ENCODE measurements around the gene SLC5A5.
"Not testable (repeated sequence)": the region's sequence is repeated elsewhere in the genome, so short reads cannot be mapped to it uniquely, and the experiment has no call there.

The SLC5A5 gene

DNA sequence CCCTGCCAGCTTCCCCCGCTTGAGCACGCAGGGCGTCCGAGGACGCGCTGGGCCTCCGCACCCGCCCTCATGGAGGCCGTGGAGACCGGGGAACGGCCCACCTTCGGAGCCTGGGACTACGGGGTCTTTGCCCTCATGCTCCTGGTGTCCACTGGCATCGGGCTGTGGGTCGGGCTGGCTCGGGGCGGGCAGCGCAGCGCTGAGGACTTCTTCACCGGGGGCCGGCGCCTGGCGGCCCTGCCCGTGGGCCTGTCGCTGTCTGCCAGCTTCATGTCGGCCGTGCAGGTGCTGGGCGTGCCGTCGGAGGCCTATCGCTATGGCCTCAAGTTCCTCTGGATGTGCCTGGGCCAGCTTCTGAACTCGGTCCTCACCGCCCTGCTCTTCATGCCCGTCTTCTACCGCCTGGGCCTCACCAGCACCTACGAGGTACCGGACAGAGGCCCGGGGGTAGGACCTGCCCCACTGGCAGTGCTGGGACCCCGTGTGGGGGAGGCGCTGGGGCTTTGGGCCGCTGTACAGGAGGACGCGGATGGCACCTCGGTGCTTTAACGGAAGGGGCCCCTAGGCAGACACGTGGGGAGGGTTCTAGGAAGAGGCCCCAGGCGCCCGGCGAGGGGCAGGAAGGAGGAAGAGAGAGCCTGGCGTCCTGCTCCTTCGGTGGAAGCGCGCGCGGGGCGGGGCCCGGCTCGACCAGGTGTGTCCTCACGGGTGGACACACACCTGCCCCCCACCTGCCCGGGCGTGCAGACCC lies 681 bp downstream of the SLC5A5 start:
- DNase-seq = no peak

DNA sequence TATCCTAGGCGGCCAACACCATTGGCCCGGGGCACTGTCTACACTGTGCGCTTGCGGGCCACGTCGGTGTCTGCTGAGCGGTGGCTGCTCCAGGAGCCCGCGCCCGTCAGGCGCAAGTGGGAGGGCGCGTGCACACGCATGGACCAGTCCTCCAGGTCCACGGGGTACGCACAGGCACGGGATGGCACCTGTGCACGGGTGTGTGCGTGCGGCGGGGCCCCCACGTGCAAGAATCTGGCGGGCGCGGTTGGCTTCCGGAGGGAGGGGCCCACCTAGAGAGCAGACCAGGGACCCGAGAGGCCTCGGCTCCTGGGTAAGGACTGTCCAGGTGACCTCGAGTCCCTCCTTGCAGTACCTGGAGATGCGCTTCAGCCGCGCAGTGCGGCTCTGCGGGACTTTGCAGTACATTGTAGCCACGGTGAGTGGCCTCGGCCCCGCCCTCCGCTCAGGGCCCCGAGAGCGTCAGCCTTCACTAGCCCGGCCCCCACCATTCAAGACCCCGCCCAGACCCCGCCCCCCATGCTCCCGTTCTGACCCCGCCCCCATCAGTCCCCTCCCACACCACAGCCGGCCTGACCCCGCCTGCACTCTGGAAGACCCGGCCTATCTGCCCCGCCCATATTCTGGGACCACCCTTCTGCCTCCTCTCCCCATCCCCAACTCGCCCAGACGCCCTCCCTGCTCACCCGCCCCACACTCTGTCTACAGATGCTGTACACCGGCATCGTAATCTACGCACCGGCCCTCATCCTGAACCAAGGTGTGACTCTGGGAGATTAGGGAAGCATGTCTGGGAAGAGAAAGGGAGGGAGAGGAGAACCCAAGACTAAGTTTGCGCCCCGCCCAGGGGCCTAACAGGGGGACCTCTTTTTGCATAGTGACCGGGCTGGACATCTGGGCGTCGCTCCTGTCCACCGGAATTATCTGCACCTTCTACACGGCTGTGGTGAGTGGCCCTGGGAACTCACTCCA lies 2.3 kb downstream of the SLC5A5 start:
- no peak for DNase-seq

DNA sequence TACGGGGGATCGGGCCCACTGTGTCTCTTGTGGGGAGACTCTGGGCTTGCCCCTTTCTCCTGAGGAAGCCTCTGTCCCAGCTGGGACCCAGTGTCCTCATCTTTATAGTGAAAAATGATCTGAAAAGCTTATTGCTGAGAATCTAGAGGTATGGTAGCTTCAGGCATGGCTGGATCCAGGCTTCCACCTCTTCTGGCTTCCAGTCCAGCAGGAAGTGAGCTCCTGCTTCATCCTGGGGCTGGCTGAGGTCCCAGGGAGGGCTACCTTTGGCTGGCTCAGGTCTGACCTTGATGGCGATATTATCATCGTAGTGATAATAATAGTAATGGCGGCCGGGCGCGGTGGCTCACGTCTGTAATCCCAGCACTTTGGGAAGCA lies 3.0 kb downstream of the SLC5A5 start:
- DNase-seq = no peak

DNA sequence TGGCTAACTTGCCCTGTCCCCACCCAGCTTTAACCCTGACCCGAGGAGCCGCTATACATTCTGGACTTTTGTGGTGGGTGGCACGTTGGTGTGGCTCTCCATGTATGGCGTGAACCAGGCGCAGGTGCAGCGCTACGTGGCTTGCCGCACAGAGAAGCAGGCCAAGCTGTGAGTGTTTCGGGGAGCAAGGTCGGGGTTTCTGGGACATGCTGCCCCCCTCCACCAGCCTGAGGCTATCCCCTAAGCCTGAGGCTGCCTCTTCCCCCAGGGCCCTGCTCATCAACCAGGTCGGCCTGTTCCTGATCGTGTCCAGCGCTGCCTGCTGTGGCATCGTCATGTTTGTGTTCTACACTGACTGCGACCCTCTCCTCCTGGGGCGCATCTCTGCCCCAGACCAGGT lies 6.0 kb downstream of the SLC5A5 start:
- DNase-seq = no peak

DNA sequence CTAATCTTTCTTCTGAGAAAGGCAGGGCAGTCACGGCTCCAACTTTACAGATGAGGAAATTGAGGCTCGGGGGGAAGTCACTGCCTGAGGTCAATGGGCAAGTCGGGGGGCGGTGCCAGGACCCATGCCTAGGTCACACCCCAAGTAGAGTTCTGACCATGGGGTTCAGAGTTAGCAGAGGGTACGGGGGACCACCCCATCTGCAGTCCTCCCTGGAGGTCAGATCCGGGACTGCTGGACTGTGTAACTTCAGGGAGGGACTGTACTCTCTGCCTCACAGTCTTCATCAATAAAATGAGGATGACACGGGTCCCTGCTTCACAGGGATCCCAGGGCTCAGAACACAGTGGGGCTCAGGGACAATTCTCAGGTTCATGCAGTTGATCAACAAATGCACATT lies 7.7 kb downstream of the SLC5A5 start:
- no peak for DNase-seq

DNA sequence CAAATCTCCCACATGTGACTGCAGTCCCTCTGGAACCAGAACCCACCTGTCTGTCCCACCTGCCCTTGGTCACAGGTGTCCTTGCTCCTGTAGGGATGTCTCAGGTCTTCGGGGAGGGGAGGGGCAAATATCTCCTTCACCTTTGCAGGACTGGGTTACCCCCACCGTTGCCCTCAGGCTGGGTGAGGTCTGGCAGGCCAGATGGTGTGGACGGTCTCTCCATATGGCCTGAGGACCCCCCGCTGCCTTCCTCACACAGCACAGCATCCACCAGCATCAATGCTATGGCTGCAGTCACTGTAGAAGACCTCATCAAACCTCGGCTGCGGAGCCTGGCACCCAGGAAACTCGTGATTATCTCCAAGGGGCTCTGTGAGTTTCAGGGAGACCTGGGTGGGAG lies 10.0 kb downstream of the SLC5A5 start:
- no peak for DNase-seq

DNA sequence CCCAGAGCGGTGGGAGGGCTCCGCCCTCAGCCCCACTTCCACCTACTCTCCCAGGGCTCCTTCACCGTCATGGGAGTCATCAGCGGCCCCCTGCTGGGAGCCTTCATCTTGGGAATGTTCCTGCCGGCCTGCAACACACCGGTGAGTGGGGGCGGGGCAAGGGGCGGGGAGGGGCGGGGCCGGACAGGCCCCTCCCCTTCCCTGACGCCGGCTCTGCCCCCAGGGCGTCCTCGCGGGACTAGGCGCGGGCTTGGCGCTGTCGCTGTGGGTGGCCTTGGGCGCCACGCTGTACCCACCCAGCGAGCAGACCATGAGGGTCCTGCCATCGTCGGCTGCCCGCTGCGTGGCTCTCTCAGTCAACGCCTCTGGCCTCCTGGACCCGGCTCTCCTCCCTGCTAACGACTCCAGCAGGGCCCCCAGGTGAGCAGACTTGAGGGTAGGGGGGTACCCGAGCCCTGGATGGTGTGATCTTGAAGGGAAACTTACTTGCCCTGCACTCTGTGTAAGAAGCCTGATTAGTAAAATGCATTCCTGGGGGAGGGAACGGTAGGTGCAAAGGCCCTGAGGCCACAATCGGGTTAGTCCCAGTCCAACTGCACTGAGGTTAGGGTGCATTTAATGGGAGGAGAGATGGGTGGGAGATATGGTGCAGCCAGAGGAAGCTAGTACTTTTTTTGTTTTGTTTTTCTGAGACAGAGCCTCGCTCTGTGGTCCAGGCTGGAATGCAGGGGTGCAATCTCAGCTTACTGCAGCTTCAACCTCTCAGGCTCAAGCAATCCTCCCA lies 12.1 kb downstream of the SLC5A5 start:
- no peak for DNase-seq

DNA sequence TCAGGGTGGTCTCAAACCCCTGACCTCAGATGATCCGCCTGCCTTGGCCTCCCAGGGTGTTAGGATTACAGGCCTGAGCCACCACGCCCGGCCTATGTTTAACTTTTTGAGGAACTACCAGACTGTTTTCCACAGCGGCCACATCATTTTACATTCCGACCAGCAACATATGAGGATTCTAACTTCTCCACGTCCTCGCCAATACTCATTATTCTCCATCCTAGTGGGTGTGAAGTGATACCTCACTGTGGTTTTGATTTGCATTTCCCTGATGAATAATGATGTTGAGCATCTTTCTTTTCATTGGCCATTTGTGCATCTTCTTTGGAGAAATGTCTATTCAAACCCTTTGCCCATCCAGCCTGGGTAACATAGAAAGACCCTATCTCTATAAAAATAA lies 14.8 kb downstream of the SLC5A5 start:
- DNase-seq = no peak

DNA sequence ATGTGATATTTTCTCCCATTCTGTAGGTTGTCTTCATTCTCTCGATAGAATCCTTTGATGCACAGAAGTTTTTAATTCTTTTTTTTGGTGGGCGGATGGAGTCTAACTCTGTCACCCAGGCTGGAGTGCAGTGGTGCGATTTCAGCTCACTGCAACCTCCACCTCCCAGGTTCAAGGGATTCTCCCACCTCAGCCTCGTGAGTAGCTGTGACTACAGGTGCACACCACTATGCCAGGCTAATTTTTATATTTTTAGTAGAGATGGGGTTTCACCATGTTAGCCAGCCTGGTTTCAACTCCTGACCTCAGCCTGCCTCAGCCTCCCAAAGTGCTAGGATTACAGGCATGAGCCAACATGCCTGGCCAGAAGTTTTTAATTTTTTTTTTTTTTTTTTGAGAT lies 15.5 kb downstream of the SLC5A5 start:
- not testable (repeated sequence) for DNase-seq

DNA sequence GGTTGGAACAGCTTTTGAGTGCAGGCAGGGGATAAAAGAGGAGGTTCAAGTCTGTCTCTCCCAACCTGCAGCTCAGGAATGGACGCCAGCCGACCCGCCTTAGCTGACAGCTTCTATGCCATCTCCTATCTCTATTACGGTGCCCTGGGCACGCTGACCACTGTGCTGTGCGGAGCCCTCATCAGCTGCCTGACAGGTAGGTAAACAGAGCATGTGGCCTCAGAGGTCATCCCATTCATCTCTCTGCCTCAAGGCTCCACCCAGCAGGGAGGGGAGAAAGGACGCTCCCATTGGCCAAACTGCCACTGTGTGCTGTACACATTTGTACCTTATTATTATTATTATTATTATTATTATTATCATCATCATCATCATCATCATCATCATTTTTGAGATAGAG lies 16.5 kb downstream of the SLC5A5 start:
- no peak for DNase-seq

DNA sequence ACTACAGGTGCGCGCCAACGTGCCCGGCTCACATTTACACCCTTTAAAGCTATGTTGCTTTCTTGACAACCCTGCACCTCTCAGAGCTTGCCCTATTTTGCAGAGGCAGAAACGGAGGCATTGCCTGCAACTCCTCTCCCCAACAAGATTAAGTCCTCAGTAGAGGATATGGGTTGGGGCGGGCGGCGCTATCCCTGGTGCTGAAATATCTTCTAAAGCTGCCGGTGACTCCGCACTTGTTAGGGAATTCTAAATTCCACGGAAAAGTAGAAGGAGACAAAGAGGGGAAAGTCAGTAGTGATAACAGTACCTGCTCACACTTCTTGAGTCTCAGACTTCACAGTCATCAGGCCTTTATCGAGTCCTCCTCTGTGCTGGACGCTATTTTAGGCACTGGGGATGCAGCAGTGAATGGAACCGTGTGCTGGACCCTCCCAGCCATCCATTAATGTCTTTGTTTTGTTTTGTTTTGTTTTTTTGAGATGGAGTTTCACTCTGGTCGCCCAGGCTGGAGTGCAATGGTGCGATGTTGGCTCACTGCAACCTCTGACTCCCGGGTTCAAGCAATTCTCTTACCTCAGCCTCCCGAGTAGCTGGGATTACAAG lies 18.0 kb downstream of the SLC5A5 start:
- DNase-seq = no peak

DNA sequence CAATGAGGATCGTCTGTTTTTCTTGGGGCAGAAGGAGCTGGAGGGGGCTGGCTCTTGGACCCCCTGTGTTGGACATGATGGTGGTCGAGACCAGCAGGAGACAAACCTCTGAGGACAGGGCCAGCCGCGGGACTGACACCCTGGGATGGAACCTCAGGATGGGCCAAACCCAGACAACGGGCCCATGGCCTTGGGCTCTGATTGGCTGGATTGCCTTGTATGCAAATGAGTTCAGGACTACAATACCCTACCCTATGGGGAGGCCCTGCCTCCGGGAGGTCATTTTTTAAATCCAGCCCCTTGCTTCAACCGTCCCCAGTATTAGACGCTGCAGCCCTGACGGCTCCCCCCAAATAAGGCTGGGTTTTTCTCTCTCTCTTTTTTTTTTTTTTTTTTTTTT lies 22.0 kb downstream of the SLC5A5 start:
- no peak for DNase-seq

DNA sequence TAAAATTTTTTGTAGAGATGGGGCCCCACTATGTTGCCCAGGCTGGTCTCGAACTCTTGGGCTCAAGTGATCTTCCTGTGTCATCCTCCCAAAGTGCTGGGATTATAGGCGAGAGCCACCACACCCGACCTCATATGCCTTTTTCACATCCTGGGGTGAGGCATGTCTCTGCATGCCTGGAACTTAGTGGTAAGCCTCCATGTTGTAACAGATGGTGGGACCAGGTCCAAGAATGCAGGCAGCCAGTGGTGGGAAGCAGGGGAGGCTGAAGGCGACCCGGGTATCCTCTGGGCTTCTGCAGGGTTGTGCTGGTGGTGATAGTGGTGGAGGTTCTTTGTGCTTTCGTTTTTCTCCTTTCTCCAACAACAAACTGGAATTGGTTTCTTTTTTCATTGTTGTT lies 31.0 kb downstream of the SLC5A5 start:
- no peak for DNase-seq

DNA sequence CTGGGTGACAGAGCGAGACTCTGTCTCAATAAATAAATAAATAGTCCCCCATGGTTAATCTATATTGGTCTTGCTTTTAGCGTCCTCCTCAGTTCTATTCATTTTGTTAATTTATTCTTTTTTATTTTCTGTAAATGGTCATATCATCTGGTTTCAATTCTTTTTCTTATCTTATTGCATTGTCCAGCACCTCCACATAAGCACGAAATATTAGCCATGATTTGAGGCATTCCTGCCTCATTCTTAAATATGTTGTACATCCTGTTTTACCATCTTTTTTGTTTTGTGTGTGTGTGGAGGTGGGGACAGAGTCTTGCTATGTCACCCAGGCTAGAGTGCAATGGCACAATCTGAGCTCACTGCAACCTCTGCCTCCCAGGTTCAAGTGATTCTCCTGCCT lies 36.5 kb downstream of the SLC5A5 start:
- no peak for DNase-seq

DNA sequence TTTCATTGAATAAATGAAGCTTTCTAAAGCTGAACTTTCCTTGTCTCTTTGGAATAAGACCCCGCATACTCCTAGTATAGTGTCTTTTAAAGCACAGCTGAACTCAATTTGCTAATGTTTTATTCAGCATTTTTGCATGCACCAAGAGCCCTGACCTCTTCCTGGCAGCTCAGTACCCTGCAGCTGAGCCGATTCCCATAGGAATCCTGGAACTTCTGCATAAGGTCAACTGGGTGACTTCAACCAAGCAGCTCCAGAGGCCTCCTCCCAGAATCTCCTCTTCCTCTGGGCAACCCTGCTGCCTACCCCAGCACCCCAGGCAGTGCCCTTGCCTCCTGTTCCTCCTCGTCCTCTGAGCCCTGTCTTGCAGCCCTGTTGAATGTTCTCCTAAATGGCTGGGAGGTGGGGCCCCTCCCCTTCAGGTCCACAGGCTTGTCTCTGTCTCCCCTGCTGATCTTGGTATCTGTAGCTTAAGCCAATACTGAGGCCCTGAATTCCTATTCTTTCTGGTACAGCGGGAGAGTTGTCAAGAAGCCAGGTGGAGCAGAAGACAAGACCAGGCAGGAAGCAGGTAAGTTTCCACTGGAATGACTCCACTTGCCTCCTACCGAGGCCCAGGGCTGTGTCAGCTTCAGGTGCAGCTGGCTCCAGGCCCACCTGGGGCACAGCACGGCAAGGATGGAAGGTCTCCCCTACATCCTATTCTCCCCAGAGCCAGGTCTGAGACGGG lies 37.4 kb downstream of the SLC5A5 start:
- DNase-seq = no peak

DNA sequence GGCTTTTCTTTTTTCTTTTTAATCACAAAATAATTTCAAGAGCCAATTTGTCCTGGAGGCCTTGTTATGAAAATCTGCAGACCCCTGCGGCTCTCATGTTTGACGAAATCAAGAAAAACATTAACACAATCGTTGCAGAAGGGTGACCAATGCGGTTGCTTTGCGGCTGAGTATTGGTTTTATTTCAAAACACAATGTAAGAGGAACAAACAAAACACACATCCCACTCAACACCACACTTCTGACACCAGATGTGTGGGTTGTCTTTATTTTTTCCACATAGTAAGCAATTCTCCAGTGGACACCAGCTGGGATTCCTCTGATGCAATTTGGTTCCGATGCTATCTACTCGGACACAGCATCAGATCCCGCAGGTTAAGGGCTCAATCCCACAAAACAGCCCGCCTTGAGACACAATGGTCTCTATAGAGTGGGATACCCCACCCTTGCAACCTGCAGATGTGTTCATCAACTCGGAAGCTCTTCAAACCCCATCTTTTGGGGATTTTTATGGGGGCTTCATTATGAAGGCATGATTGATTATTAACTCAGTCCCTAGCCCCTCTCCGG lies 39.1 kb downstream of the SLC5A5 start:
- no peak for DNase-seq

DNA sequence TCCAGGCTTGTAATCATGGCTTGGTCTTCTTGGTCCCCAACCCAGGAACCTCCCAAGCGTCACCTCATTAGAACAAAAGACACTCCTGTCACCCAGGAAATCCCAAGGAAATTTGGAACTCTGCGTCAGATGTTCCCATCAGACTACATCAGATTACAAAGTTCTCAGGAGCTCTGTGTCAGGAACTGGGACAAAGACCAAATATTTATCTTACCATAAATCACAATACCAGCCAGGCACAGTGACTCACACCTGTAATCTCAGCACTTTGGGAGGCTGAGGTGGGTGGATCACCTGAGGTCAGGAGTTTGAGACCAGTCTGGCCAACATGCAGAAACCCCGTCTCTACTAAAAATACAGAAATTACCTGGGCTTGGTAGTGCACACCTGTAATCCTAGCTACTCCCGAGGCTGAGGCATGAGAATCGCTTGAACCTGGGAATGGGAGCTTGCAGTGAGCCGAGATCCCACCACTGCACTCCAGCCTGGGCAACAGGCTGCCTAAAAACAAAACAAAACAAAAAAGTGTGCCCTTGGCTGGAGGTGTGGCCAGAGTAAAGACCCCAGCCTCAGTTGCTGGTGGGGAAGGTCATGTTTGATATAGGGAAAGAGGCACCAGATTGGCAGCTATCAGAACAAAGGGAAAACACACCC lies 44.3 kb downstream of the SLC5A5 start:
- DNase-seq = no peak

DNA sequence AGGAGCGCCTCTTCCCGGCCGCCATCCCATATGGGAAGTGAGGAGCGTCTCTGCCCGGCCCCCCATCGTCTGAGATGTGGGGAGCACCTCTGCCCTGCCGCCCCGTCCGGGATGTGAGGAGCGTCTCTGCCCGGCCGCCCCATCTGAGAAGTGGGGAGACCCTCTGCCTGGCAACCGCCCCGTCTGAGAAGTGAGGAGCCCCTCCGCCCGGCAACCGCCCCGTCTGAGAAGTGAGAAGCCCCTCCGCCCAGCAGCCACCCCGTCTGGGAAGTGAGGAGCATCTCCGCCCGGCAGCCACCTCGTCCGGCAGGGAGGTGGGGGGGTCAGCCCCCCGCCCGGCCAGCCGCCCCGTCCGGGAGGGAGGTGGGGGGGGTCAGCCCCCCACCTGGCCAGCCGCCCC lies 46.4 kb downstream of the SLC5A5 start:
- not testable (repeated sequence) for DNase-seq

DNA sequence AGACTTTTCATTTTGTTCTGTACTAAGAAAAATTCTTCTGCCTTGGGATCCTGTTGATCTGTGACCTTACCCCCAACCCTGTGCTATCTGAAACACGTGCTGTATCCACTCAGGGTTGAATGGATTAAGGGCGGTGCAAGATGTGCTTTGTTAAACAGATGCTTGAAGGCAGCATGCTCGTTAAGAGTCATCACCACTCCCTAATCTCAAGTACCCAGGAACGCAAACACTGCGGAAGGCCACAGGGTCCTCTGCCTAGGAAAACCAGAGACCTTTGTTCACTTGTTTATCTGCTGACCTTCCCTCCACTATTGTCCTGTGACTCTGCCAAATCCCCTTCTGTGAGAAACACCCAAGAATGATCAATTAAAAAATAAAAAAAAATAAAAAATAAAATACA lies 47.4 kb downstream of the SLC5A5 start:
- DNase-seq = not testable (repeated sequence)

DNA sequence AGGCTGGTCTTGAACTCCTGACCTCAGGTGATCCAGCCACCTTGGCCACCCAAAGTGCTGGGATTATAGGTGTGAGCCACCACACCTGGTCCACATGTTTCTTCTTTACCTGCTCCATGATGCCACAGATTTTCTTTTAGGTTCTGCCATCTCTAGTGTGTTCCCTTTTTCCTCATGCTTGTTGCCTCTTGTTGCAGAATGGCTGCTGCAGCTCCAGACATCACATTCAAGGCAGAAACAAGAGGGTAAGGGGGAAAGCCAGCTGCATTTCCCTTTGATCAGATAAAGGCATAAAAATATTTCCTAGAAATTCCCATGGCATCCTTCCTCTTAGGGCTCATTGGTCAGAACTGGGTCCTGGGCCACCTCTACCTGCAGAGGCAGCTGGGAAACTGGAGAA lies 48.8 kb downstream of the SLC5A5 start:
- no peak for DNase-seq

DNA sequence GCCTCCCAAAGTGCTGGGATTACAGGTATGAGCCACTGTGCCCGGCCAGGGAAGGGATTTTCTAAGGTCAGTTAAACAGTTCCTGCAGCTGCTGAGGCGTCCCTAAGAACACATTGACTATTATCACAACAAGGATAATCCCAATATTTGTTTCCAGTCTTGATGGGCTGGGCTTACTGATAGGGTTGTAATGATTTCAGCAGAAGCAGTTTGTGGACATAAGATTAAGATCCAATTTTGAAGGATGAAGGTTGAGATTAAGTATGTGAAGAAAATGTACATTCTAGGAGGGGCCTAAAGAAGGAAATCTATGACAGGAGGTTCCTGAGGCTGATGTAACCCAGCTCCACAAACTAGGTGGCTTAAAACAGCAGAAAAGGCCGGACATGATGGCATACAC lies 50.4 kb downstream of the SLC5A5 start:
- DNase-seq = no peak

Data from NCI-H510A (cell line).